K562 (cell line): Measurements from ENCODE around the gene SEC22C. TPM values are rescaled to one million over a fixed set of nuclear protein-coding genes. Genes with fewer than 3 reads are reported as not detected.

Source experiments
- BCOR ChIP-seq: fragments of 450-650 bp; IDR thresholded peaks from 2 replicates; pipeline ENCODE4 v1.6.1; 2016
- ELF1 ChIP-seq: fragments of 200-800 bp; sonication (Bioruptor generic); IDR thresholded peaks from 2 replicates; pipeline ENCODE4 v1.6.1; 2016; ENCODE audit warnings: missing genetic modification characterization, missing compliant biosample characterization
- HNRNPLL ChIP-seq: fragments of 200-400 bp; formaldehyde crosslinking; IDR thresholded peaks from 2 replicates; pipeline ENCODE4 v1.6.1; 2017; ENCODE audit warnings: low read length, low read depth, mild to moderate bottlenecking; ENCODE audit not compliant: poor library complexity, severe bottlenecking
- HOXB6 ChIP-seq: fragments of 250-450 bp; sonication (Bioruptor Pico); IDR thresholded peaks from 2 replicates; pipeline ENCODE4 v1.5.1; 2022; ENCODE audit warnings: mild to moderate bottlenecking, borderline replicate concordance
- MCM5 ChIP-seq: fragments of 450-650 bp; IDR thresholded peaks from 2 replicates; pipeline ENCODE4 v1.6.1; 2016; ENCODE audit warnings: low read depth
- SMARCA4 ChIP-seq: fragments of 450-650 bp; IDR thresholded peaks from 2 replicates; pipeline ENCODE4 v1.6.1; 2016
- TFAP4 ChIP-seq: sonication (generic); formaldehyde crosslinking; IDR thresholded peaks from 2 replicates; pipeline ENCODE4 v1.8.0; 2022; ENCODE audit warnings: missing genetic modification reagents, mild to moderate bottlenecking, moderate library complexity, borderline replicate concordance
- ZNF583 ChIP-seq: fragments of 250-450 bp; sonication (Bioruptor Pico); IDR thresholded peaks from 2 replicates; pipeline ENCODE4 v1.4.0; 2020
- ZNF79 ChIP-seq: fragments of 250-450 bp; sonication (Bioruptor Pico); IDR thresholded peaks from 2 replicates; pipeline ENCODE4 v1.4.0; 2020; ENCODE audit warnings: low read depth, mild to moderate bottlenecking, moderate library complexity
- polyA plus RNA-seq, 8 experiments: library from polyadenylated mRNA; depleted of rRNA in 4 of 8; stranded (reverse) in 5 of 8; unstranded in 3 of 8; fragments of >200 nt; fragmentation: Nextera tagmentation in 2 of 8; fragmentation: Illumina TruSeq in 1 of 8; extraction: Ambion mirVana in 2 of 8; extraction: Trizol in 1 of 8; gene quantifications; 2 replicates each; pipeline versions ENCODE4 v1.2.1 to v1.2.3, GENCODE V29; 2011 to 2014; ENCODE audit warnings: inconsistent platforms in 1 of 8, missing spikeins in 1 of 8
- total RNA-seq, 7 experiments: library from RNA; depleted of rRNA in 6 of 7; stranded (reverse); fragments of >200 nt in 6 of 7; fragmentation: Illumina TruSeq in 2 of 7; extraction: Trizol in 2 of 7; gene quantifications; 2 replicates each; pipeline versions ENCODE4 v1.2.1 to v1.2.3, GENCODE V29; 2011 to 2021; ENCODE audit warnings: low replicate concordance in 1 of 7
- TF ChIP-seq, protein P1 (sequence below): fragments of 250-450 bp; sonication (Bioruptor Pico); IDR thresholded peaks from 2 replicates; pipeline ENCODE4 v1.8.0; 2021; ENCODE audit warnings: moderate library complexity, mild to moderate bottlenecking, inconsistent platforms
- TF ChIP-seq, protein P2 (sequence below), 2 experiments: IDR thresholded peaks; 2 replicates each; pipeline ENCODE4 v1.6.1; 2011; ENCODE audit warnings: borderline replicate concordance in 1 of 2, control low read depth in 1 of 2, low read depth in 1 of 2, low read length in 1 of 2, mild to moderate bottlenecking in 1 of 2, mixed read lengths in 1 of 2, moderate library complexity in 1 of 2; ENCODE audit not compliant: insufficient read depth in 1 of 2, insufficient read length in 1 of 2, poor library complexity in 1 of 2, severe bottlenecking in 1 of 2; ENCODE audit errors: extremely low read depth in 1 of 2
- TF ChIP-seq, protein P3 (sequence below): fragments of 450-650 bp; IDR thresholded peaks from 2 replicates; pipeline ENCODE4 v1.6.1; 2016; ENCODE audit warnings: mild to moderate bottlenecking, moderate library complexity

SEC22C gene
- total and polyA plus RNA-seq, 9 of the 15 experiments (the other 6 are each of a cell fraction or from before 2014, with no cell fraction given), result 35.6 to 68.4 (median 50.7) TPM

GRCh38 chr3:42581709-42582473 lies at the start of gene SEC22C (continued):
- TF ChIP-seq TFAP4 (CRISPR knock-in tag), result peak; percentile 96
- TF ChIP-seq, protein P1, sequence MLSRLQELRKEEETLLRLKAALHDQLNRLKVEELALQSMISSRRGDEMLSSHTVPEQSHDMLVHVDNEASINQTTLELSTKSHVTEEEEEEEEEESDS, result no peak
- peak; percentile 98 for TF ChIP-seq HNRNPLL
- TF ChIP-seq, protein P2, sequence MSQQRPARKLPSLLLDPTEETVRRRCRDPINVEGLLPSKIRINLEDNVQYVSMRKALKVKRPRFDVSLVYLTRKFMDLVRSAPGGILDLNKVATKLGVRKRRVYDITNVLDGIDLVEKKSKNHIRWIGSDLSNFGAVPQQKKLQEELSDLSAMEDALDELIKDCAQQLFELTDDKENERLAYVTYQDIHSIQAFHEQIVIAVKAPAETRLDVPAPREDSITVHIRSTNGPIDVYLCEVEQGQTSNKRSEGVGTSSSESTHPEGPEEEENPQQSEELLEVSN (IDR thresholded peaks at IDR 0.05; ENCODE audit: borderline replicate concordance in 1 of 2, extremely low read depth in 1 of 2, insufficient read depth in 1 of 2, insufficient read length in 1 of 2, low read depth in 1 of 2, low read length in 1 of 2, poor library complexity in 1 of 2, severe bottlenecking in 1 of 2), result peak; percentile 73 to 87
- TF ChIP-seq SMARCA4, result peak; percentile 77
- peak; percentile 70 for TF ChIP-seq BCOR
- TF ChIP-seq, protein P3, sequence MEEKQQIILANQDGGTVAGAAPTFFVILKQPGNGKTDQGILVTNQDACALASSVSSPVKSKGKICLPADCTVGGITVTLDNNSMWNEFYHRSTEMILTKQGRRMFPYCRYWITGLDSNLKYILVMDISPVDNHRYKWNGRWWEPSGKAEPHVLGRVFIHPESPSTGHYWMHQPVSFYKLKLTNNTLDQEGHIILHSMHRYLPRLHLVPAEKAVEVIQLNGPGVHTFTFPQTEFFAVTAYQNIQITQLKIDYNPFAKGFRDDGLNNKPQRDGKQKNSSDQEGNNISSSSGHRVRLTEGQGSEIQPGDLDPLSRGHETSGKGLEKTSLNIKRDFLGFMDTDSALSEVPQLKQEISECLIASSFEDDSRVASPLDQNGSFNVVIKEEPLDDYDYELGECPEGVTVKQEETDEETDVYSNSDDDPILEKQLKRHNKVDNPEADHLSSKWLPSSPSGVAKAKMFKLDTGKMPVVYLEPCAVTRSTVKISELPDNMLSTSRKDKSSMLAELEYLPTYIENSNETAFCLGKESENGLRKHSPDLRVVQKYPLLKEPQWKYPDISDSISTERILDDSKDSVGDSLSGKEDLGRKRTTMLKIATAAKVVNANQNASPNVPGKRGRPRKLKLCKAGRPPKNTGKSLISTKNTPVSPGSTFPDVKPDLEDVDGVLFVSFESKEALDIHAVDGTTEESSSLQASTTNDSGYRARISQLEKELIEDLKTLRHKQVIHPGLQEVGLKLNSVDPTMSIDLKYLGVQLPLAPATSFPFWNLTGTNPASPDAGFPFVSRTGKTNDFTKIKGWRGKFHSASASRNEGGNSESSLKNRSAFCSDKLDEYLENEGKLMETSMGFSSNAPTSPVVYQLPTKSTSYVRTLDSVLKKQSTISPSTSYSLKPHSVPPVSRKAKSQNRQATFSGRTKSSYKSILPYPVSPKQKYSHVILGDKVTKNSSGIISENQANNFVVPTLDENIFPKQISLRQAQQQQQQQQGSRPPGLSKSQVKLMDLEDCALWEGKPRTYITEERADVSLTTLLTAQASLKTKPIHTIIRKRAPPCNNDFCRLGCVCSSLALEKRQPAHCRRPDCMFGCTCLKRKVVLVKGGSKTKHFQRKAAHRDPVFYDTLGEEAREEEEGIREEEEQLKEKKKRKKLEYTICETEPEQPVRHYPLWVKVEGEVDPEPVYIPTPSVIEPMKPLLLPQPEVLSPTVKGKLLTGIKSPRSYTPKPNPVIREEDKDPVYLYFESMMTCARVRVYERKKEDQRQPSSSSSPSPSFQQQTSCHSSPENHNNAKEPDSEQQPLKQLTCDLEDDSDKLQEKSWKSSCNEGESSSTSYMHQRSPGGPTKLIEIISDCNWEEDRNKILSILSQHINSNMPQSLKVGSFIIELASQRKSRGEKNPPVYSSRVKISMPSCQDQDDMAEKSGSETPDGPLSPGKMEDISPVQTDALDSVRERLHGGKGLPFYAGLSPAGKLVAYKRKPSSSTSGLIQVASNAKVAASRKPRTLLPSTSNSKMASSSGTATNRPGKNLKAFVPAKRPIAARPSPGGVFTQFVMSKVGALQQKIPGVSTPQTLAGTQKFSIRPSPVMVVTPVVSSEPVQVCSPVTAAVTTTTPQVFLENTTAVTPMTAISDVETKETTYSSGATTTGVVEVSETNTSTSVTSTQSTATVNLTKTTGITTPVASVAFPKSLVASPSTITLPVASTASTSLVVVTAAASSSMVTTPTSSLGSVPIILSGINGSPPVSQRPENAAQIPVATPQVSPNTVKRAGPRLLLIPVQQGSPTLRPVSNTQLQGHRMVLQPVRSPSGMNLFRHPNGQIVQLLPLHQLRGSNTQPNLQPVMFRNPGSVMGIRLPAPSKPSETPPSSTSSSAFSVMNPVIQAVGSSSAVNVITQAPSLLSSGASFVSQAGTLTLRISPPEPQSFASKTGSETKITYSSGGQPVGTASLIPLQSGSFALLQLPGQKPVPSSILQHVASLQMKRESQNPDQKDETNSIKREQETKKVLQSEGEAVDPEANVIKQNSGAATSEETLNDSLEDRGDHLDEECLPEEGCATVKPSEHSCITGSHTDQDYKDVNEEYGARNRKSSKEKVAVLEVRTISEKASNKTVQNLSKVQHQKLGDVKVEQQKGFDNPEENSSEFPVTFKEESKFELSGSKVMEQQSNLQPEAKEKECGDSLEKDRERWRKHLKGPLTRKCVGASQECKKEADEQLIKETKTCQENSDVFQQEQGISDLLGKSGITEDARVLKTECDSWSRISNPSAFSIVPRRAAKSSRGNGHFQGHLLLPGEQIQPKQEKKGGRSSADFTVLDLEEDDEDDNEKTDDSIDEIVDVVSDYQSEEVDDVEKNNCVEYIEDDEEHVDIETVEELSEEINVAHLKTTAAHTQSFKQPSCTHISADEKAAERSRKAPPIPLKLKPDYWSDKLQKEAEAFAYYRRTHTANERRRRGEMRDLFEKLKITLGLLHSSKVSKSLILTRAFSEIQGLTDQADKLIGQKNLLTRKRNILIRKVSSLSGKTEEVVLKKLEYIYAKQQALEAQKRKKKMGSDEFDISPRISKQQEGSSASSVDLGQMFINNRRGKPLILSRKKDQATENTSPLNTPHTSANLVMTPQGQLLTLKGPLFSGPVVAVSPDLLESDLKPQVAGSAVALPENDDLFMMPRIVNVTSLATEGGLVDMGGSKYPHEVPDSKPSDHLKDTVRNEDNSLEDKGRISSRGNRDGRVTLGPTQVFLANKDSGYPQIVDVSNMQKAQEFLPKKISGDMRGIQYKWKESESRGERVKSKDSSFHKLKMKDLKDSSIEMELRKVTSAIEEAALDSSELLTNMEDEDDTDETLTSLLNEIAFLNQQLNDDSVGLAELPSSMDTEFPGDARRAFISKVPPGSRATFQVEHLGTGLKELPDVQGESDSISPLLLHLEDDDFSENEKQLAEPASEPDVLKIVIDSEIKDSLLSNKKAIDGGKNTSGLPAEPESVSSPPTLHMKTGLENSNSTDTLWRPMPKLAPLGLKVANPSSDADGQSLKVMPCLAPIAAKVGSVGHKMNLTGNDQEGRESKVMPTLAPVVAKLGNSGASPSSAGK, result peak; percentile 93
- no peak for TF ChIP-seq HOXB6 (CRISPR knock-in tag)
- no peak for TF ChIP-seq ZNF79 (CRISPR knock-in tag)
- TF ChIP-seq ELF1 (tag), result no peak
- TF ChIP-seq MCM5, result no peak
- peak; percentile 48; the same call in 1 of the 2 replicates for TF ChIP-seq ZNF583
